ENCODE results near the gene COL5A1.

COL5A1 gene

DNA sequence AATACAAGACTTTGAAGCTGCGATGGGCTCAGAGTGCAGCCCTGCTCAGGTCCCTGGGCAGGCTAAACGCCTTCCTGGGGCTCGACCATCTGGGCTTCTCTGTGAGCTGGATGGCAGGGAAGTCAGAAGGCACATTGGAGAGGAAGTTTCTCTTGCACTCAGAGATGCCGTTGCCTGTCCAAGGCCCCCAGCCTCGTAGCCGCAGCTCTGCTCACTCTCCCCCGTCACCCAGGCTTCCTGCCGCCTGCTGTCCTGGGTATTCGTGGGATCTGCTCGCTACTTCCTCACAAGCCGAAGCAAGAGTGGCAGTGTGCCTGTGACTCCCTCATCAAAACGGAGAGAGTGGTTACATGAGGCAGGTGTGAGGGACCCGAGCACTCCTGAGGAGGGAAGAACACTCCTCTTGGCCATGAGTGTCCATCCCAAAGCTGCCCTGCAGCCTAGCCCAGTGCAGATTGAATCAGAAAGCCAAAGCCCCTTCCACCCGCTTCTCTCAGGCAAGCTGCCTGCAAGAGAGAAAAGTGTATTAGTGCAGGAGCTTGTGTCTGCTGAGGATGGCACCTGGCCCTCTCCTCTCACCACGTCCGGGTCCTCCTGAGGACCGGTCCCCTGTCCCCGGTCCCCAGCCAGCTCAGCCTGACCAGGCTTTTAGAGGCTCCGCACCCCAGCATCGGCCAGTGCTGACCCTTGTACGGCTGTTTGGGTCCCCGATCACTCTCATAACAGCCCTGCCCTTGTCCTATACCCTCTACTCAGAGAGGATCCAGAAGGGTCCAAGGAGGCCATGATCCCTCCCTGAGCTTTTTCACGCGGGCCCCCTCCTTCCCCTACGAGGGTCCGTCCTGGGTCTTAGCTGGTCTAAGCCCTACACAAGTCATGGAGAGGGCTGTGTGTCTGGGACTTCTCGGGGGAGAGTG lies 246.3 kb downstream of the COL5A1 start:
- no peak for DNase-seq

- DNase-seq: no peak
These were observed 247.1 kb downstream of the COL5A1 start for GRCh38 chr9:134888603-134889190.

- no peak for DNase-seq
These were observed 248.0 kb downstream of the COL5A1 start for GRCh38 chr9:134889386-134890154.

DNA sequence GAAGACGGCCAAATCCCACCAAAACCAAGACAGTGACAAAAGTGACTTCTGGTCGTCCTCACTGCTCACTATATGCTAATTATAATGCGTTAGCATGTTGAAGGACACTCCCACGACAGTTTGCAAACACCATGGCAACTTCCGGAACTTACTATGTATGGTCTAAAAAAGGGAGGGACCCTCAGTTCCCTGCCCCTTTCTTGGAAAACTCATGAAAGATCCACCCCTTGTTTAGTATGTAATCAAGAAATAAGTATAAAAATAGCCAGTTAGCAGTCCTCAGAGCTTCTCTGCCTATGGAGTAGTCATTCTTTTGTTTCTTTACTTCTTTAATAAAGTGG lies 248.5 kb downstream of the COL5A1 start:
- DNase-seq: no peak

DNA sequence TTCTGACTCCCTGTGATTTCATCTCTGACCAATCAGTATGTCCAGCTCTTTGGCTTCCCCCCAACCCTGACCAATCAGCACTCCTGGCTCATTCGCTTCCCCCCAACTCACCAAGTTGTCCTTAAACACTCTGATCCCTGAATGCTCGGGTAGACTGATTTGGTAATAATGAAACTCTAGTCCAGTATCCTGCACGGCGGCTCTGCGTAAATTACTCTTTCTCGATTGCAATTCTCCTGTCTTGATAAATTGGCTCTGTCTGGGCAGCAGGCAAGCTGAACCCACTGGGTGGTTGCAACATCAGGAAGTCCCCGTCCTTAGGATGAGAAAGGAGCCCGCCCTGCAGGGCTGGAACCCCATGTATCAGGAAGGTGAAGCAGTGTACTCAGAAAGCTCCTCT lies 249.4 kb downstream of the COL5A1 start:
- no peak for DNase-seq

- DNase-seq: no peak
These were observed 250.1 kb downstream of the COL5A1 start for GRCh38 chr9:134891713-134892112.

DNA sequence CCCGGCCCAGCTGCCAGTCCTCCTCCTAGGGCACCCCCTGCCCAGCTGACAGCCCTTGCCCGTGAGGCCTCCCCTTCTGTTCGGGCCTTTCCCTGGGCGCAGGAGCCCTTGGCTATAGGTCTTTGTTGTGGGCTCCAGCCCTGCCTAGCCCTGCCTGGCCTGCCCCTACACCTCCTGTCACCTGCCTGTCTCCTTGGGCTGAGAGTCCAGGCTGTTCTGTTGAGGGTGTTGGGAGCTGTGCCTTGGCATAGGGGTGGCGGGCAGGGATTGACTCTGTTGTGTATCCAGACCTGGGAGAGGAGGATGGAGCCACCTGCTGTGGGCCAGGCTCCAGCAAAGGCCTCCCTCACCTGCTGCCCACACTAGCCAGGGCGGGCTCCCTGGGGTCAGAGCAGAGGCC lies 250.6 kb downstream of the COL5A1 start:
- no peak for DNase-seq

GRCh38 chr9:134892820-134893420 lies 251.3 kb downstream of the COL5A1 start:
- no peak for DNase-seq

Measured in activated CD4-positive, alpha-beta T cell treated with anti-CD3 and anti-CD28 coated beads for 4 hours (primary cell).